NT2/D1 (cell line): ENCODE data around the gene HDAC10.

ENCODE experiments used
- DNase-seq: peaks from one replicate; pipeline ENCODE4 v3.0.0-alpha.2; 2011; ENCODE audit warnings: low read depth, low spot score
- H3K27me3 ChIP-seq: 2 replicates; pipeline ENCODE4 v1.6.0; 2011; ENCODE audit warnings: mild to moderate bottlenecking; ENCODE audit not compliant: insufficient read length, insufficient read depth
- H3K36me3 ChIP-seq: 2 replicates; pipeline ENCODE4 v1.6.1; 2011; ENCODE audit warnings: mild to moderate bottlenecking, low read length, mixed read lengths; ENCODE audit not compliant: insufficient read depth, insufficient read length
- H3K4me1 ChIP-seq: 2 replicates; pipeline ENCODE4 v1.5.1; 2011; ENCODE audit not compliant: insufficient read depth, insufficient read length
- H3K4me3 ChIP-seq: 2 replicates; pipeline ENCODE4 v1.5.1; 2011; ENCODE audit warnings: low read depth; ENCODE audit not compliant: insufficient read length
- H3K9ac ChIP-seq: 2 replicates; pipeline ENCODE4 v1.6.0; 2011; ENCODE audit warnings: low read depth; ENCODE audit not compliant: insufficient read length
- H3K9me3 ChIP-seq: 2 replicates; pipeline ENCODE4 v1.5.1; 2011; ENCODE audit warnings: mild to moderate bottlenecking, low read length; ENCODE audit not compliant: insufficient read depth
- SUZ12 ChIP-seq: IDR thresholded peaks from 2 replicates; pipeline ENCODE4 v1.6.1; 2011; ENCODE audit not compliant: insufficient read length, insufficient read depth; ENCODE audit errors: extremely low read depth
- YY1 ChIP-seq: IDR thresholded peaks from 2 replicates; pipeline ENCODE4 v1.6.1; 2011; ENCODE audit not compliant: insufficient read length, insufficient read depth
- ZNF274 ChIP-seq: IDR thresholded peaks from 2 replicates; pipeline ENCODE4 v1.6.1; 2011; ENCODE audit warnings: mild to moderate bottlenecking, low read depth, low read length

HDAC10 gene

GRCh38 chr22:50271519-50271970 is 20.5 kb upstream of the HDAC10 start:
- no peak for DNase-seq
- no peak overlapping the region for H3K9ac ChIP-seq
- TF ChIP-seq YY1 (no peak), SUZ12 (no peak), ZNF274 (no peak)
- H3K27me3 ChIP-seq: peaks cover 21% of the 10 kb centered on the region
- peaks cover 8% of the 10 kb centered on the region; the same call in 1 of the 2 replicates for H3K9me3 ChIP-seq
- no peak overlapping the region for H3K4me3 ChIP-seq
- H3K4me1 ChIP-seq: peaks cover 10% of the 10 kb centered on the region
- H3K36me3 ChIP-seq: peaks cover 22% of the 10 kb centered on the region

GRCh38 chr22:50270666-50271394 is 19.8 kb upstream of the HDAC10 start:
- peak overlapping the region; percentile 42 for H3K4me3 ChIP-seq
- peaks cover 1% of the 10 kb centered on the region; the same call in 1 of the 2 replicates for H3K9me3 ChIP-seq
- no peak for TF ChIP-seq YY1
- TF ChIP-seq SUZ12: no peak
- TF ChIP-seq ZNF274: no peak
- peak; percentile 57 for DNase-seq
- H3K4me1 ChIP-seq: peaks cover 10% of the 10 kb centered on the region
- H3K27me3 ChIP-seq: peaks cover 21% of the 10 kb centered on the region
- H3K9ac ChIP-seq: peak overlapping the region; percentile 50
- peaks cover 14% of the 10 kb centered on the region for H3K36me3 ChIP-seq

GRCh38 chr22:50269970-50270665 is 19.1 kb upstream of the HDAC10 start, which contains the start of gene MAPK11:
TSS of gene MAPK11 (minus strand) at chr22:50270380. CDS start at chr22:50270292, 88 bp downstream.
- Histone ChIP-seq H3K36me3 (peaks cover 7% of the 10 kb centered on the region), H3K9me3 (no peaks in the 10 kb centered on the region; the same call in 1 of the 2 replicates), H3K9ac (peak within 1 kb of the TSS; percentile 50), H3K4me3 (peak within 1 kb of the TSS; percentile 42), H3K27me3 (peaks cover 25% of the 10 kb centered on the region), H3K4me1 (peaks cover 10% of the 10 kb centered on the region)
- TF ChIP-seq SUZ12 (no peak), YY1 (no peak), ZNF274 (no peak)
- no peak for DNase-seq

GRCh38 chr22:50269573-50269969 is 18.5 kb upstream of the HDAC10 start:
- no peak for TF ChIP-seq YY1
- no peak for TF ChIP-seq SUZ12
- TF ChIP-seq ZNF274: no peak
- Histone ChIP-seq H3K9me3 (no peaks in the 10 kb centered on the region; the same call in 1 of the 2 replicates), H3K36me3 (peaks cover 4% of the 10 kb centered on the region), H3K4me3 (no peak overlapping the region), H3K9ac (peak overlapping the region; percentile 21), H3K27me3 (peaks cover 25% of the 10 kb centered on the region), H3K4me1 (peaks cover 10% of the 10 kb centered on the region)
- no peak for DNase-seq

GRCh38 chr22:50268655-50269113 is 17.6 kb upstream of the HDAC10 start:
- no peaks in the 10 kb centered on the region for H3K36me3 ChIP-seq
- H3K4me1 ChIP-seq: peaks cover 10% of the 10 kb centered on the region
- TF ChIP-seq ZNF274 (no peak), YY1 (no peak), SUZ12 (no peak)
- DNase-seq: no peak
- no peaks in the 10 kb centered on the region; the same call in 1 of the 2 replicates for H3K9me3 ChIP-seq
- no peak overlapping the region for H3K9ac ChIP-seq
- no peak overlapping the region for H3K4me3 ChIP-seq
- peaks cover 25% of the 10 kb centered on the region for H3K27me3 ChIP-seq

GRCh38 chr22:50267591-50268390 is 16.7 kb upstream of the HDAC10 start:
- H3K27me3 ChIP-seq: peaks cover 25% of the 10 kb centered on the region
- no peaks in the 10 kb centered on the region; the same call in 1 of the 2 replicates for H3K9me3 ChIP-seq
- H3K4me1 ChIP-seq: peaks cover 13% of the 10 kb centered on the region
- DNase-seq: no peak
- H3K4me3 ChIP-seq: no peak overlapping the region
- TF ChIP-seq YY1 (no peak), ZNF274 (no peak), SUZ12 (no peak)
- no peaks in the 10 kb centered on the region for H3K36me3 ChIP-seq
- no peak overlapping the region for H3K9ac ChIP-seq
